A549 (cell line): Measurements from ENCODE around the gene CYSRT1.

ENCODE experiments used
- CBX8 ChIP-seq: fragments of 200-600 bp; sonication (generic); IDR thresholded peaks from 2 replicates; pipeline ENCODE4 v1.6.1; 2016
- CTCF ChIP-seq: fragments of >200 bp; sonication (Bioruptor Twin); formaldehyde crosslinking; IDR thresholded peaks from 3 replicates; pipeline ENCODE4 v1.5.1; 2016
- HOXA7 ChIP-seq: fragments of 250-450 bp; sonication (Bioruptor Pico); IDR thresholded peaks from 2 replicates; pipeline ENCODE4 v1.5.0; 2020; ENCODE audit warnings: mild to moderate bottlenecking, moderate library complexity

- TF ChIP-seq CTCF = no peak
- TF ChIP-seq CBX8 = no peak
- no peak for TF ChIP-seq HOXA7 (CRISPR knock-in tag)
These were observed 26.7 kb downstream of the CYSRT1 start for GRCh38 chr9:137251490-137252268.
